ENCODE data around the gene LYPLAL1. TPM values are rescaled to one million over a fixed set of nuclear protein-coding genes. Genes with fewer than 3 reads are reported as not detected.

The LYPLAL1 gene
- 21.1 and 25.1 TPM in 2 replicates for total RNA-seq (2021)
- long read RNA-seq, transcript LYPLAL1-202 (5 exons, 1,898 nt): major isoform, 29 of 60 reads
- long read RNA-seq, transcript LYPLAL1-201 (5 exons, 1,819 nt): minor isoform, 13 of 60 reads
- long read RNA-seq, partial matches to known transcripts: 3 of 60 reads
- long read RNA-seq, other reads (novel, unspliced or antisense): 6 of 60 reads

DNA sequence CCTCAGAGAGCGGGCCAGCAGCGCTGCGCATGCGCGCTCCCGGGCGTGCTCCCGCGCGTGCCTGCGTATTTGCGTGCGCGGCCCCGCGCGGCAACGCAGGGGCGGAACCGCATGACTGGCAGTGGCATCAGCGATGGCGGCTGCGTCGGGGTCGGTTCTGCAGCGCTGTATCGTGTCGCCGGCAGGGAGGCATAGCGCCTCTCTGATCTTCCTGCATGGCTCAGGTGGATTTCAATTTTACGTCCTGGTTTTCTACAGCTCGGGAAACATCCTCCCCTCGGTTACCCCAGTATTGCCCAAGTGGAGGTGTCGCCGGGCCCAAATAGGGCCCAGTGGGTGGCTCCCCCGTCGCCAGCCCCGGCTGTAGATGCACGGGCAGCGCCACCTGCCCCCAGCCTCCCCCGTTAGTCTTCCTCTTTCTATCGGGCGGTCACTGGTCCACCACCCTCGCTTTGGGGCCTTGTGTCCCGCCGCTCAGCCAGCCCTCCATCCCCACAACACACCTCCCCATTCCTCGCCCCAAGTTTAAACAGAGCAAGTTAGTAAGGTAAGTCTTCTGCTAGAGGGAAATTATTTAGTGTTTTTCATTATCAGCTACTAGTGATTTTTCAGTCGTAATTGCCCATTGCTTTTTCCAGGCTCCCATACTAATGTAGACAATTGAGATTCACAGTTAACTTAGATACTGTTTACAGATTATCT is at the start of gene LYPLAL1:
Gene LYPLAL1 (plus strand): TSS at position 121 of the 702 bp plus-strand sequence. CDS start 13 bp downstream, at position 134.
- Histone ChIP-seq H3K79me1 (ENCODE audit: insufficient read depth, low read depth, low read length, poor library complexity, severe bottlenecking) (no peaks in the 10 kb centered on the region), H2AK5ac (ENCODE audit: insufficient read length, low read length) (no peak within 1 kb of the TSS), H3T11ph (ENCODE audit: low read length) (no peak within 1 kb of the TSS), H4K5ac (ENCODE audit: insufficient read length, low read depth, low read length) (no peak within 1 kb of the TSS), H3K9ac (ENCODE audit: extremely low read depth, insufficient read length, low read length) (peak within 1 kb of the TSS; percentile 54), H2BK12ac (ENCODE audit: insufficient read length, low read depth, low read length) (no peak within 1 kb of the TSS), H3K18ac (ENCODE audit: insufficient read length, low read depth, low read length) (peak within 1 kb of the TSS; percentile 58), H3K27ac (ENCODE audit: insufficient read length, low read depth, low read length) (peak within 1 kb of the TSS; percentile 41), H2BK120ac (ENCODE audit: low read depth, low read length, poor library complexity, severe bottlenecking) (no peak within 1 kb of the TSS), H4K8ac (replicated peaks; ENCODE audit: insufficient read length, low read depth, low read length) (no peak within 1 kb of the TSS), H3K4me1 (ENCODE audit: insufficient read depth, low read length) (no peaks in the 10 kb centered on the region), H2BK20ac (ENCODE audit: low read depth, low read length, poor library complexity, severe bottlenecking) (no peak within 1 kb of the TSS), H3K27me3 (ENCODE audit: insufficient read depth, low read length) (no peaks in the 10 kb centered on the region), H3K9me3 (ENCODE audit: control insufficient read depth, low read depth, low read length) (no peaks in the 10 kb centered on the region), H3K4me2 (ENCODE audit: insufficient read depth, insufficient read length, low read length) (peak within 1 kb of the TSS; percentile 93), H2BK5ac (ENCODE audit: insufficient read length, low read length) (no peak within 1 kb of the TSS), H4K91ac (ENCODE audit: insufficient read length, low read depth, low read length) (no peak within 1 kb of the TSS), H2BK15ac (ENCODE audit: low read depth, low read length) (no peak within 1 kb of the TSS), H3K23ac (ENCODE audit: insufficient read length, low read depth, low read length) (no peak within 1 kb of the TSS), H3K14ac (ENCODE audit: insufficient read depth, low read length) (peak within 1 kb of the TSS; percentile 84; the same call in 1 of the 2 replicates), H3K79me2 (ENCODE audit: insufficient read depth, low read length) (no peaks in the 10 kb centered on the region), H4K20me1 (ENCODE audit: control insufficient read depth, insufficient read depth, insufficient read length) (no peaks in the 10 kb centered on the region), H3K23me2 (ENCODE audit: insufficient read length, low read depth, low read length, poor library complexity, severe bottlenecking) (peaks cover 9% of the 10 kb centered on the region), H2AFZ (ENCODE audit: low read length) (no peak within 1 kb of the TSS), H3K56ac (ENCODE audit: insufficient read length, low read depth, low read length) (no peak within 1 kb of the TSS), H3K4ac (ENCODE audit: low read depth, low read length) (no peak within 1 kb of the TSS)
- DNase-seq: peak; percentile 87
- TF ChIP-seq, protein P1, sequence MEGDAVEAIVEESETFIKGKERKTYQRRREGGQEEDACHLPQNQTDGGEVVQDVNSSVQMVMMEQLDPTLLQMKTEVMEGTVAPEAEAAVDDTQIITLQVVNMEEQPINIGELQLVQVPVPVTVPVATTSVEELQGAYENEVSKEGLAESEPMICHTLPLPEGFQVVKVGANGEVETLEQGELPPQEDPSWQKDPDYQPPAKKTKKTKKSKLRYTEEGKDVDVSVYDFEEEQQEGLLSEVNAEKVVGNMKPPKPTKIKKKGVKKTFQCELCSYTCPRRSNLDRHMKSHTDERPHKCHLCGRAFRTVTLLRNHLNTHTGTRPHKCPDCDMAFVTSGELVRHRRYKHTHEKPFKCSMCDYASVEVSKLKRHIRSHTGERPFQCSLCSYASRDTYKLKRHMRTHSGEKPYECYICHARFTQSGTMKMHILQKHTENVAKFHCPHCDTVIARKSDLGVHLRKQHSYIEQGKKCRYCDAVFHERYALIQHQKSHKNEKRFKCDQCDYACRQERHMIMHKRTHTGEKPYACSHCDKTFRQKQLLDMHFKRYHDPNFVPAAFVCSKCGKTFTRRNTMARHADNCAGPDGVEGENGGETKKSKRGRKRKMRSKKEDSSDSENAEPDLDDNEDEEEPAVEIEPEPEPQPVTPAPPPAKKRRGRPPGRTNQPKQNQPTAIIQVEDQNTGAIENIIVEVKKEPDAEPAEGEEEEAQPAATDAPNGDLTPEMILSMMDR (conservative IDR thresholded peaks at IDR 0.05): peak; percentile 32; the same call in 1 of the 3 replicates
- H3K4me3 Mint-ChIP-seq: peak within 1 kb of the TSS; percentile 94 to 95
- peak within 1 kb of the TSS; percentile 96 to 98 (median 98) for H3K27ac Mint-ChIP-seq
- no peaks in the 10 kb centered on the region for H3K36me3 Mint-ChIP-seq (ENCODE audit: insufficient read depth in 1 of 3, low read depth in 3 of 3)
- H3K27me3 Mint-ChIP-seq (ENCODE audit: low read depth): no peaks in the 10 kb centered on the region
- peaks cover 24% of the 10 kb centered on the region in 2 experiments for H3K4me1 Mint-ChIP-seq
- no CpG with 5 or more reads among the region's 48 CpGs for WGBS (ENCODE audit: extremely low coverage, insufficient read length, low lambda C conversion rate)
- no peaks in the 10 kb centered on the region; a peak in 2 of 5 replicates for H3K9me3 Mint-ChIP-seq
